Keratinocyte (primary cell): ENCODE results near the gene SLC22A31.

Experiments
- EZH2 ChIP-seq: IDR thresholded peaks from one replicate; pipeline ENCODE4 v1.6.1; 2012; ENCODE audit warnings: inconsistent platforms, mild to moderate bottlenecking, low read length, moderate library complexity
- TF ChIP-seq, protein P1 (sequence below), 3 experiments: IDR thresholded peaks in 1 of 3; conservative IDR thresholded peaks in 1 of 3; optimal IDR thresholded peaks in 1 of 3; 2 replicates in 2 of 3; 3 replicates in 1 of 3; pipeline versions ENCODE3 to v1.5.1; 2011; ENCODE audit warnings: low read length in 3 of 3, mild to moderate bottlenecking in 3 of 3, moderate library complexity in 2 of 3, control low read depth in 1 of 3, inconsistent platforms in 1 of 3; ENCODE audit not compliant: insufficient read depth in 2 of 3; ENCODE audit errors: extremely low read depth in 1 of 3

DNA sequence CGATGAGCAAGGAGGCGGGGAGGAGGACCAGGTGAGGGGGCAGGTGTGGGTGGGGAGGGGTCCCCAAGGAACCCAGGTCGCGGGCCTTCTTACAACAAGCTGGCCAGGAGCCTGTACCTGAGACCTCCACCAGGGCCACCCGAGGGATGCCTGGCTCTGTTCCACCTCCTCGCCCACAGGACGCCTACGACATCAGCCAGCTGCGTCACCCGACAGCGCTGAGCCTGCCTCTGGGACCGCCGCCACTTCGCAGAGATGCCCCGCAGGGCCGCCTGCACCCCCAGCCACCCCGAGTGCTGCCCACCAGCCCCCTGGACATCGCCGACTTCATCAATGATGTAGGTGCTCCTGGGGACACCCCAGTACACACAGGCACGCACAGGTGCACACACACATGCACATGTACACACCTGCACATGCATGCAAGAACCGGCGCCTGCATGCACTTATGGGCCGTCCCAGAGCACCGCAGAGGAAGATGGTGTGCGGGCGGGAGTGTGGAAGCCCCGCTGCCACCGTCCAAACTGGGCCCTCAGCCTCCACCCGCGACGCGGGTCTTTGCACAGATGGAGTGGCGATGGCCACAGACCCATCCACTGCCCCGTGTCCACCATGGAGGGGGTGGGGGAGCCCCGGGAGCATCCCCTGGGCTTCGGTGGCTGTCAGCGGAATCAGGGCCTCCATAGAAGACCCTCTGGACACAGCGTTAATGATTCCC is 6.6 kb downstream of the SLC22A31 start:
- TF ChIP-seq, protein P1, sequence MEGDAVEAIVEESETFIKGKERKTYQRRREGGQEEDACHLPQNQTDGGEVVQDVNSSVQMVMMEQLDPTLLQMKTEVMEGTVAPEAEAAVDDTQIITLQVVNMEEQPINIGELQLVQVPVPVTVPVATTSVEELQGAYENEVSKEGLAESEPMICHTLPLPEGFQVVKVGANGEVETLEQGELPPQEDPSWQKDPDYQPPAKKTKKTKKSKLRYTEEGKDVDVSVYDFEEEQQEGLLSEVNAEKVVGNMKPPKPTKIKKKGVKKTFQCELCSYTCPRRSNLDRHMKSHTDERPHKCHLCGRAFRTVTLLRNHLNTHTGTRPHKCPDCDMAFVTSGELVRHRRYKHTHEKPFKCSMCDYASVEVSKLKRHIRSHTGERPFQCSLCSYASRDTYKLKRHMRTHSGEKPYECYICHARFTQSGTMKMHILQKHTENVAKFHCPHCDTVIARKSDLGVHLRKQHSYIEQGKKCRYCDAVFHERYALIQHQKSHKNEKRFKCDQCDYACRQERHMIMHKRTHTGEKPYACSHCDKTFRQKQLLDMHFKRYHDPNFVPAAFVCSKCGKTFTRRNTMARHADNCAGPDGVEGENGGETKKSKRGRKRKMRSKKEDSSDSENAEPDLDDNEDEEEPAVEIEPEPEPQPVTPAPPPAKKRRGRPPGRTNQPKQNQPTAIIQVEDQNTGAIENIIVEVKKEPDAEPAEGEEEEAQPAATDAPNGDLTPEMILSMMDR (optimal IDR thresholded peaks at IDR 0.05 in 1 of 3, IDR thresholded peaks at IDR 0.05 in 1 of 3, conservative IDR thresholded peaks at IDR 0.05 in 1 of 3; ENCODE audit: extremely low read depth in 1 of 3, insufficient read depth in 2 of 3, low read length in 3 of 3) = no peak
- TF ChIP-seq EZH2 = no peak
